Panc1 (cell line): ENCODE results near the gene UQCC2. TPM values are rescaled to one million over a fixed set of nuclear protein-coding genes. Genes with fewer than 3 reads are reported as not detected.

Experiments used
- ATAC-seq: fragments of 200-7000 bp; cut with Tn5 transposase; 2 replicates; pipeline ENCODE4 v1.9.1; 2020; ENCODE audit warnings: mild to moderate bottlenecking, moderate library complexity
- BruUV-seq: library from RNA; stranded (reverse); fragments of 400-500 nt; replicated peaks from 2 replicates; lab custom pipeline; 2021; lab: Mats Ljungman, UMichigan
- CTCF ChIA-PET: fragments of 300-600 bp; sonication (Branson Sonifier 250); formaldehyde crosslinking; loops from one replicate; lab custom pipeline; 2022; ENCODE audit warnings: antibody characterized with exemption; lab: Charles Lee
- POLR2A ChIA-PET: fragments of 300-600 bp; sonication (Branson Sonifier 250); formaldehyde crosslinking; loops from one replicate; lab custom pipeline; 2022; ENCODE audit warnings: antibody characterized with exemption; lab: Charles Lee
- DNase-seq: peaks from one replicate; pipeline ENCODE4 v3.0.0-alpha.2; 2010; ENCODE audit warnings: low read depth, low spot score
- H3K27ac ChIP-seq: 2 replicates; pipeline ENCODE4 v1.5.1; 2011; ENCODE audit warnings: mild to moderate bottlenecking, low read length, inconsistent platforms
- H3K27me3 ChIP-seq: fragments of 200-500 bp; sonication (Bioruptor generic); 2 replicates; pipeline ENCODE4 v1.6.0; 2014; ENCODE audit warnings: low read length, inconsistent platforms; ENCODE audit not compliant: control insufficient read depth, insufficient read depth
- H3K36me3 ChIP-seq: fragments of 200-500 bp; sonication (Bioruptor generic); 2 replicates; pipeline ENCODE4 v1.5.1; 2014; ENCODE audit warnings: inconsistent platforms, mild to moderate bottlenecking, low read length, moderate library complexity; ENCODE audit not compliant: control insufficient read depth, insufficient read depth
- H3K4me1 ChIP-seq: 2 replicates; pipeline ENCODE4 v1.5.1; 2011; ENCODE audit warnings: inconsistent platforms, mild to moderate bottlenecking, low read length, moderate library complexity; ENCODE audit not compliant: control insufficient read depth, insufficient read depth
- H3K4me3 ChIP-seq, 2 experiments: 2 replicates each; pipeline ENCODE4 v1.5.1; 2011 to 2012; ENCODE audit warnings: low read depth in 2 of 2, low read length in 2 of 2, mild to moderate bottlenecking in 2 of 2, inconsistent platforms in 1 of 2, moderate library complexity in 1 of 2
- H3K9me3 ChIP-seq: fragments of 200-500 bp; sonication (Bioruptor generic); 2 replicates; pipeline ENCODE4 v1.5.1; 2014; ENCODE audit warnings: low read depth, mild to moderate bottlenecking, inconsistent platforms, low read length, moderate library complexity; ENCODE audit not compliant: control insufficient read depth, insufficient read depth
- POLR2AphosphoS5 ChIP-seq: IDR thresholded peaks from 2 replicates; pipeline ENCODE4 v1.6.1; 2012; ENCODE audit warnings: mild to moderate bottlenecking, low read depth, low read length, moderate library complexity
- SIN3A ChIP-seq: IDR thresholded peaks from 2 replicates; pipeline ENCODE4 v1.6.1; 2012; ENCODE audit warnings: low read depth, mild to moderate bottlenecking, low read length, moderate library complexity, borderline replicate concordance; ENCODE audit not compliant: insufficient read depth
- TCF7L2 ChIP-seq: IDR thresholded peaks from 2 replicates; pipeline ENCODE4 v1.6.1; 2011; ENCODE audit warnings: mild to moderate bottlenecking, low read depth, low read length, inconsistent platforms
- in situ Hi-C: cut with HindIII; loops from 2 replicates; pipeline ENCODE4 v1.10.0; 2016; ENCODE audit warnings: low sequenced_read_pairs, low pct_unique_long_range_greater_than_20kb
- intact Hi-C: fragments of 100-400 bp; cut with micrococcal nuclease; formaldehyde crosslinking; loops from one replicate; pipeline ENCODE4 v1.10.0; 2022; ENCODE audit not compliant: unreplicated experiment
- total RNA-seq: library from RNA; stranded (reverse); gene quantifications from one replicate; pipeline ENCODE4 v1.2.1, GENCODE V29; 2021; ENCODE audit not compliant: unreplicated experiment
- TF ChIP-seq, protein P1 (sequence below), 2 experiments: IDR thresholded peaks; 2 replicates each; pipeline ENCODE4 v1.6.1; 2011 to 2012; ENCODE audit warnings: low read depth in 2 of 2, control low read depth in 1 of 2, low read length in 1 of 2, mild to moderate bottlenecking in 1 of 2, moderate library complexity in 1 of 2; ENCODE audit not compliant: insufficient read depth in 1 of 2
- TF ChIP-seq, protein P2 (sequence below): fragments of 450-650 bp; IDR thresholded peaks from 2 replicates; pipeline ENCODE4 v1.5.1; 2017; ENCODE audit warnings: mild to moderate bottlenecking

Gene UQCC2
- total RNA-seq, 1 experiment from 2014 or later: 135 TPM

DNA sequence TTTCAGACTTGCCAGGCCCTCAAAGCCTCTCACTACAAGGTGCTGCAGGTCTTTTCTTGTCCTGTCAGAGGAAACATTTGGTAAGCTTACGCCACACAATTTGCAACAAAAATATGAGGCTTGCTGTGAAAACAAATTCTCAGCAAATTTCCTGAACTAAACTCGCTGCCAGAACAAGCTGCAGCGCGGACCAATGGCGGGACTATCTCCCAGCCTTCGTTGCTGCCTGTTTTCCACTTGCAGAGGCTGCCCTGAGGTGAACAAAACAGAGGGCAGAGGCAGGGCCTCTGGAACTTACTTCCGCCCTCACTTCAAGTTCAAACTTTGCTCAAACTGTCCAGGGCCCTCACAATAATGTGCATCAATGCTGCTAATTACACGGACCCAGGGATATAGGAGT is 12.4 kb downstream of the UQCC2 start:
- in situ Hi-C loops (no loop called here), intact Hi-C loops (no loop called here)
- no peak for ATAC-seq
- DNase-seq: no peak
- no TSS peak for BruUV-seq
- Histone ChIP-seq H3K36me3 (peaks cover 7% of the 10 kb centered on the region; the same call in 1 of the 2 replicates), H3K27ac (no peak overlapping the region; the same call in 1 of the 2 replicates), H3K4me3 (no peak overlapping the region), H3K9me3 (no peaks in the 10 kb centered on the region), H3K4me1 (peaks cover 28% of the 10 kb centered on the region), H3K27me3 (no peaks in the 10 kb centered on the region)
- TF ChIP-seq POLR2AphosphoS5: no peak
- no peak for TF ChIP-seq TCF7L2
- TF ChIP-seq, protein P1, sequence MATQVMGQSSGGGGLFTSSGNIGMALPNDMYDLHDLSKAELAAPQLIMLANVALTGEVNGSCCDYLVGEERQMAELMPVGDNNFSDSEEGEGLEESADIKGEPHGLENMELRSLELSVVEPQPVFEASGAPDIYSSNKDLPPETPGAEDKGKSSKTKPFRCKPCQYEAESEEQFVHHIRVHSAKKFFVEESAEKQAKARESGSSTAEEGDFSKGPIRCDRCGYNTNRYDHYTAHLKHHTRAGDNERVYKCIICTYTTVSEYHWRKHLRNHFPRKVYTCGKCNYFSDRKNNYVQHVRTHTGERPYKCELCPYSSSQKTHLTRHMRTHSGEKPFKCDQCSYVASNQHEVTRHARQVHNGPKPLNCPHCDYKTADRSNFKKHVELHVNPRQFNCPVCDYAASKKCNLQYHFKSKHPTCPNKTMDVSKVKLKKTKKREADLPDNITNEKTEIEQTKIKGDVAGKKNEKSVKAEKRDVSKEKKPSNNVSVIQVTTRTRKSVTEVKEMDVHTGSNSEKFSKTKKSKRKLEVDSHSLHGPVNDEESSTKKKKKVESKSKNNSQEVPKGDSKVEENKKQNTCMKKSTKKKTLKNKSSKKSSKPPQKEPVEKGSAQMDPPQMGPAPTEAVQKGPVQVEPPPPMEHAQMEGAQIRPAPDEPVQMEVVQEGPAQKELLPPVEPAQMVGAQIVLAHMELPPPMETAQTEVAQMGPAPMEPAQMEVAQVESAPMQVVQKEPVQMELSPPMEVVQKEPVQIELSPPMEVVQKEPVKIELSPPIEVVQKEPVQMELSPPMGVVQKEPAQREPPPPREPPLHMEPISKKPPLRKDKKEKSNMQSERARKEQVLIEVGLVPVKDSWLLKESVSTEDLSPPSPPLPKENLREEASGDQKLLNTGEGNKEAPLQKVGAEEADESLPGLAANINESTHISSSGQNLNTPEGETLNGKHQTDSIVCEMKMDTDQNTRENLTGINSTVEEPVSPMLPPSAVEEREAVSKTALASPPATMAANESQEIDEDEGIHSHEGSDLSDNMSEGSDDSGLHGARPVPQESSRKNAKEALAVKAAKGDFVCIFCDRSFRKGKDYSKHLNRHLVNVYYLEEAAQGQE (IDR thresholded peaks at IDR 0.05; ENCODE audit: insufficient read depth in 1 of 2, low read depth in 2 of 2, low read length in 1 of 2): no peak
- no peak for TF ChIP-seq SIN3A
- TF ChIP-seq, protein P2, sequence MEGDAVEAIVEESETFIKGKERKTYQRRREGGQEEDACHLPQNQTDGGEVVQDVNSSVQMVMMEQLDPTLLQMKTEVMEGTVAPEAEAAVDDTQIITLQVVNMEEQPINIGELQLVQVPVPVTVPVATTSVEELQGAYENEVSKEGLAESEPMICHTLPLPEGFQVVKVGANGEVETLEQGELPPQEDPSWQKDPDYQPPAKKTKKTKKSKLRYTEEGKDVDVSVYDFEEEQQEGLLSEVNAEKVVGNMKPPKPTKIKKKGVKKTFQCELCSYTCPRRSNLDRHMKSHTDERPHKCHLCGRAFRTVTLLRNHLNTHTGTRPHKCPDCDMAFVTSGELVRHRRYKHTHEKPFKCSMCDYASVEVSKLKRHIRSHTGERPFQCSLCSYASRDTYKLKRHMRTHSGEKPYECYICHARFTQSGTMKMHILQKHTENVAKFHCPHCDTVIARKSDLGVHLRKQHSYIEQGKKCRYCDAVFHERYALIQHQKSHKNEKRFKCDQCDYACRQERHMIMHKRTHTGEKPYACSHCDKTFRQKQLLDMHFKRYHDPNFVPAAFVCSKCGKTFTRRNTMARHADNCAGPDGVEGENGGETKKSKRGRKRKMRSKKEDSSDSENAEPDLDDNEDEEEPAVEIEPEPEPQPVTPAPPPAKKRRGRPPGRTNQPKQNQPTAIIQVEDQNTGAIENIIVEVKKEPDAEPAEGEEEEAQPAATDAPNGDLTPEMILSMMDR: no peak
- POLR2A ChIA-PET: no interaction called here
- CTCF ChIA-PET: no interaction called here

DNA sequence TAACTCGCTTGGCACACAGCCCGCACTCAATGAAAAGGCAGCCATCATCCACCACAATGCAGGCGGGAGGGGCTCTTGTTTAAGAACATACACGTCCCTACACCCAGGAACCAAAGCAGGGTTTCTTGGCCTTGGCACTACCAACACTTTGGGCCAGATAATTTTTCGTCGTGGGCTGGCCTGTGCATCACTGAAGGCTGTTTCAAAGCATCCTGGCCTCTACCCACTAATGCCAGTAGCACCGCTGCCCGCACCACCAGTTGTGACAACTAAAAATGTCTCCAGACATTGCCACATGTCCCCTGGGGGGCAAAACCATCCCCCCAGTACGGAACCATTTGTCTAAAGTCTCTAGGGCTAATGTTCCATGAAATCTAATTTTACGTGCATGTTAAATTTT is 13.0 kb downstream of the UQCC2 start:
- no peaks in the 10 kb centered on the region for H3K27me3 ChIP-seq
- ATAC-seq (no peak), DNase-seq (no peak)
- TF ChIP-seq, protein P1 (IDR thresholded peaks at IDR 0.05; ENCODE audit: insufficient read depth in 1 of 2, low read depth in 2 of 2, low read length in 1 of 2): no peak
- no peak overlapping the region for H3K4me3 ChIP-seq
- POLR2A ChIA-PET: no interaction called here
- H3K4me1 ChIP-seq: peaks cover 33% of the 10 kb centered on the region
- no TSS peak for BruUV-seq
- H3K9me3 ChIP-seq: no peaks in the 10 kb centered on the region
- no peak overlapping the region for H3K27ac ChIP-seq
- CTCF ChIA-PET: no interaction called here
- intact Hi-C loops: no loop called here
- in situ Hi-C loops: no loop called here
- H3K36me3 ChIP-seq: peaks cover 7% of the 10 kb centered on the region; the same call in 1 of the 2 replicates
